Cardiac muscle cell (in vitro differentiated cells and primary cell): Measurements from ENCODE around the gene C9orf85. TPM values are rescaled to one million over a fixed set of nuclear protein-coding genes. Genes with fewer than 3 reads are reported as not detected.

Experiments used
- DNase-seq, 2 donors: peaks; one replicate each; pipeline versions ENCODE4 v3.0.0 to v3.0.0-alpha.2; 2010 to 2017; ENCODE audit warnings: low read depth in 1 of 2, low spot score in 1 of 2
- H3K27ac ChIP-seq: fragments of 200-600 bp; sonication (generic); 2 replicates; pipeline ENCODE4 v1.5.1; 2016
- H3K27me3 ChIP-seq: fragments of 200-600 bp; sonication (generic); 2 replicates; pipeline ENCODE4 v1.6.0; 2016; ENCODE audit warnings: control low read depth
- H3K36me3 ChIP-seq: fragments of 200-600 bp; sonication (generic); 2 replicates; pipeline ENCODE4 v1.5.1; 2016; ENCODE audit warnings: control low read depth
- H3K4me1 ChIP-seq: fragments of 200-600 bp; sonication (generic); 2 replicates; pipeline ENCODE4 v1.8.1; 2017; ENCODE audit warnings: low read depth, mild to moderate bottlenecking, mixed run types
- H3K4me3 ChIP-seq: fragments of 200-600 bp; sonication (generic); 2 replicates; pipeline ENCODE4 v1.5.1; 2016; ENCODE audit warnings: mild to moderate bottlenecking
- H3K9me3 ChIP-seq: fragments of 200-600 bp; sonication (generic); 2 replicates; pipeline ENCODE4 v1.5.1; 2017; ENCODE audit warnings: low read depth, mild to moderate bottlenecking, control low read depth
- CTCF ChIP-seq: IDR thresholded peaks from 2 replicates; pipeline ENCODE4 v1.5.1; 2012; ENCODE audit warnings: low read depth, mild to moderate bottlenecking, low read length
- polyA plus RNA-seq: library from polyadenylated mRNA; unstranded; fragments of >200 nt; fragmentation: Nextera tagmentation; extraction: Ambion mirVana; gene quantifications from 2 replicates; pipeline ENCODE4 v1.2.1, GENCODE V29; 2016
- total RNA-seq: library from RNA; depleted of rRNA; stranded (reverse); fragments of >200 nt; gene quantifications from 2 replicates; pipeline ENCODE4 v1.2.3, GENCODE V29; 2016

The C9orf85 gene
- total and polyA plus RNA-seq, 2 experiments from 2014 or later: 16.7 to 16.8 TPM

- Histone ChIP-seq H3K36me3 (peaks cover 2% of the 10 kb centered on the region), H3K9me3 (no peaks in the 10 kb centered on the region), H3K4me3 (no peak overlapping the region), H3K27me3 (no peaks in the 10 kb centered on the region), H3K4me1 (no peaks in the 10 kb centered on the region), H3K27ac (no peak overlapping the region)
- TF ChIP-seq CTCF: no peak
- no peak for DNase-seq
Observed at GRCh38 chr9:71925834-71926233, 14.4 kb downstream of the C9orf85 start.

- Histone ChIP-seq H3K27ac (no peak overlapping the region), H3K4me3 (no peak overlapping the region), H3K27me3 (no peaks in the 10 kb centered on the region), H3K4me1 (no peaks in the 10 kb centered on the region), H3K9me3 (no peaks in the 10 kb centered on the region), H3K36me3 (no peaks in the 10 kb centered on the region)
- no peak for TF ChIP-seq CTCF
- DNase-seq: no peak
Observed at GRCh38 chr9:71928376-71928775, 16.9 kb downstream of the C9orf85 start.

GRCh38 chr9:71928806-71929205 is 17.4 kb downstream of the C9orf85 start:
- Histone ChIP-seq H3K9me3 (no peaks in the 10 kb centered on the region), H3K4me1 (no peaks in the 10 kb centered on the region), H3K27me3 (no peaks in the 10 kb centered on the region), H3K27ac (no peak overlapping the region), H3K36me3 (no peaks in the 10 kb centered on the region), H3K4me3 (no peak overlapping the region)
- no peak for TF ChIP-seq CTCF
- DNase-seq: no peak

GRCh38 chr9:71929223-71929622 is 17.8 kb downstream of the C9orf85 start:
- H3K4me3 ChIP-seq: no peak overlapping the region
- DNase-seq: no peak
- TF ChIP-seq CTCF: no peak

GRCh38 chr9:71929791-71930440 is 18.5 kb downstream of the C9orf85 start:
- Histone ChIP-seq H3K27me3 (no peaks in the 10 kb centered on the region), H3K4me3 (no peak overlapping the region), H3K27ac (no peak overlapping the region), H3K36me3 (no peaks in the 10 kb centered on the region), H3K4me1 (no peaks in the 10 kb centered on the region), H3K9me3 (no peaks in the 10 kb centered on the region)
- no peak for TF ChIP-seq CTCF
- DNase-seq: no peak

More at GRCh38 chr9:71929223-71929622, 17.8 kb downstream of the C9orf85 start:
- H3K4me1 ChIP-seq: no peaks in the 10 kb centered on the region
- H3K36me3 ChIP-seq: no peaks in the 10 kb centered on the region
- no peaks in the 10 kb centered on the region for H3K9me3 ChIP-seq
- no peak overlapping the region for H3K27ac ChIP-seq
- no peaks in the 10 kb centered on the region for H3K27me3 ChIP-seq

- Histone ChIP-seq H3K27me3 (no peaks in the 10 kb centered on the region), H3K9me3 (no peaks in the 10 kb centered on the region), H3K4me1 (peaks cover 4% of the 10 kb centered on the region), H3K27ac (no peak overlapping the region), H3K4me3 (no peak overlapping the region), H3K36me3 (no peaks in the 10 kb centered on the region)
- no peak for DNase-seq
- no peak for TF ChIP-seq CTCF
Observed at GRCh38 chr9:71931166-71931565, 19.7 kb downstream of the C9orf85 start.
